A549 (cell line): ENCODE measurements around the gene PGM2. TPM values are rescaled to one million over a fixed set of nuclear protein-coding genes. Genes with fewer than 3 reads are reported as not detected.
A peak's percentile ranks its signal among the peaks of the same experiment; 100 is the strongest.

Experiments
- ATAC-seq, 2 experiments: fragments of 200-7000 bp in 1 of 2; fragments of >200 bp in 1 of 2; cut with Nextera tagmentation in 1 of 2; cut with Tn5 transposase in 1 of 2; 3 replicates each; pipeline versions ENCODE4 v1.8.0 to v1.9.1; 2018 to 2020; ENCODE audit warnings: mild to moderate bottlenecking in 1 of 2, moderate library complexity in 1 of 2
- CTCF ChIA-PET: fragments of 300-600 bp; sonication (Branson Sonifier 250); formaldehyde crosslinking; extraction: SDS; loops from one replicate; lab custom pipeline; 2021; ENCODE audit warnings: antibody characterized with exemption, inconsistent platforms; lab: Yijun Ruan, JAX
- POLR2A ChIA-PET: fragments of 350-600 bp; formaldehyde crosslinking; extraction: SDS; loops from one replicate; lab custom pipeline; 2021; ENCODE audit warnings: antibody characterized with exemption, inconsistent platforms; lab: Yijun Ruan, JAX
- DNase-seq, 2 experiments: peaks; one replicate each; pipeline versions ENCODE4 v3.0.0 to v3.0.0-alpha.2; 2011 to 2016; ENCODE audit warnings: low read depth in 1 of 2, low spot score in 1 of 2
- FAIRE-seq: peaks from 2 replicates; lab custom pipeline; 2011; peaks lifted over from hg19 to GRCh38; lab: Jason Lieb, UNC
- H3K27ac ChIP-seq, 2 experiments: fragments of >200 bp; sonication (Bioruptor Twin); formaldehyde crosslinking; 3 replicates each; pipeline ENCODE4 v1.5.1; 2016 to 2017
- H3K4me1 ChIP-seq: fragments of >200 bp; sonication (Bioruptor Twin); formaldehyde crosslinking; 3 replicates; pipeline ENCODE4 v1.6.1; 2016
- H3K4me2 ChIP-seq: fragments of >200 bp; sonication (Bioruptor Twin); formaldehyde crosslinking; 3 replicates; pipeline ENCODE4 v1.6.1; 2016
- H3K4me3 ChIP-seq: fragments of >200 bp; sonication (Bioruptor Twin); formaldehyde crosslinking; 3 replicates; pipeline ENCODE4 v1.5.1; 2016
- H3K9me3 ChIP-seq: fragments of >200 bp; sonication (Bioruptor Twin); formaldehyde crosslinking; 3 replicates; pipeline ENCODE4 v1.6.1; 2016
- CBX2 ChIP-seq: fragments of 200-600 bp; sonication (generic); IDR thresholded peaks from 2 replicates; pipeline ENCODE4 v1.6.1; 2016; ENCODE audit warnings: low read depth, mild to moderate bottlenecking, borderline replicate concordance
- CBX8 ChIP-seq: fragments of 200-600 bp; sonication (generic); IDR thresholded peaks from 2 replicates; pipeline ENCODE4 v1.6.1; 2016
- CTCF ChIP-seq: fragments of >200 bp; sonication (Bioruptor Twin); formaldehyde crosslinking; IDR thresholded peaks from 3 replicates; pipeline ENCODE4 v1.5.1; 2016
- E2F6 ChIP-seq: IDR thresholded peaks from 2 replicates; pipeline ENCODE4 v1.6.1; 2012; ENCODE audit warnings: low read depth, borderline replicate concordance
- EP300 ChIP-seq, 2 experiments: fragments of >200 bp; sonication (Bioruptor Twin); formaldehyde crosslinking; IDR thresholded peaks; 2 replicates in 1 of 2; 3 replicates in 1 of 2; pipeline ENCODE4 v1.6.1; 2016 to 2017
- HEYL ChIP-seq: fragments of 250-450 bp; sonication (Bioruptor Pico); IDR thresholded peaks from 2 replicates; pipeline ENCODE4 v1.8.0; 2021; ENCODE audit warnings: mild to moderate bottlenecking, moderate library complexity
- HOXB13 ChIP-seq: fragments of 250-450 bp; sonication (Bioruptor Pico); IDR thresholded peaks from 2 replicates; pipeline ENCODE4 v1.5.0; 2020; ENCODE audit warnings: low read depth, mild to moderate bottlenecking, moderate library complexity
- JUN ChIP-seq, 2 experiments: fragments of >200 bp; sonication (Bioruptor Twin); formaldehyde crosslinking; IDR thresholded peaks; 2 replicates in 1 of 2; 3 replicates in 1 of 2; pipeline ENCODE4 v1.6.1; 2016 to 2017
- MAX ChIP-seq: IDR thresholded peaks from 2 replicates; pipeline ENCODE4 v1.6.1; 2012
- MAZ ChIP-seq: fragments of 150-350 bp; IDR thresholded peaks from 2 replicates; pipeline ENCODE4 v1.6.1; 2014; ENCODE audit warnings: antibody characterized with exemption, low read depth, low read length, borderline replicate concordance
- MYC ChIP-seq: IDR thresholded peaks from 2 replicates; pipeline ENCODE4 v1.6.1; 2012; ENCODE audit warnings: mild to moderate bottlenecking, inconsistent platforms, low read length, improper control_type of control experiment, borderline replicate concordance
- PHF8 ChIP-seq: fragments of 200-600 bp; sonication (generic); IDR thresholded peaks from 2 replicates; pipeline ENCODE4 v1.6.1; 2016; ENCODE audit warnings: low read depth, mild to moderate bottlenecking, antibody characterized with exemption, moderate library complexity, borderline replicate concordance
- POLR2A ChIP-seq: IDR thresholded peaks from 2 replicates; pipeline ENCODE4 v1.6.1; 2012; ENCODE audit warnings: mild to moderate bottlenecking, low read length
- POLR2AphosphoS2 ChIP-seq: conservative IDR thresholded peaks from 2 replicates; pipeline ENCODE4 v1.6.1; 2012; ENCODE audit warnings: low read length, improper control_type of control experiment, inconsistent platforms
- RAD21 ChIP-seq, 2 experiments: fragments of >200 bp in 1 of 2; sonication (Bioruptor Twin) in 1 of 2; formaldehyde crosslinking in 1 of 2; IDR thresholded peaks in 1 of 2; conservative IDR thresholded peaks in 1 of 2; 2 replicates in 1 of 2; 3 replicates in 1 of 2; pipeline ENCODE4 v1.6.1; 2012 to 2018; ENCODE audit warnings: inconsistent platforms in 1 of 2
- RARB ChIP-seq: fragments of 250-450 bp; sonication (Bioruptor Pico); IDR thresholded peaks from 2 replicates; pipeline ENCODE4 v1.8.0; 2021; ENCODE audit warnings: mild to moderate bottlenecking, moderate library complexity
- RCOR1 ChIP-seq: fragments of 150-350 bp; IDR thresholded peaks from 2 replicates; pipeline ENCODE4 v1.6.1; 2014; ENCODE audit warnings: antibody characterized with exemption, low read length, low read depth
- RFX5 ChIP-seq: fragments of 450-650 bp; IDR thresholded peaks from 2 replicates; pipeline ENCODE4 v1.7.1; 2014; ENCODE audit warnings: antibody characterized with exemption, mild to moderate bottlenecking, moderate library complexity
- SMC3 ChIP-seq: fragments of >200 bp; sonication (Bioruptor Twin); formaldehyde crosslinking; IDR thresholded peaks from 3 replicates; pipeline ENCODE4 v1.6.1; 2018; ENCODE audit warnings: inconsistent platforms
- USF2 ChIP-seq: fragments of 450-650 bp; IDR thresholded peaks from 2 replicates; pipeline ENCODE4 v1.6.1; 2014; ENCODE audit warnings: antibody characterized with exemption
- ZC3H11A ChIP-seq: fragments of 450-650 bp; IDR thresholded peaks from 2 replicates; pipeline ENCODE4 v1.6.1; 2014; ENCODE audit warnings: antibody characterized with exemption, mild to moderate bottlenecking
- ZFP36 ChIP-seq: fragments of 450-650 bp; IDR thresholded peaks from 2 replicates; pipeline ENCODE4 v1.6.1; 2014; ENCODE audit warnings: borderline replicate concordance; ENCODE audit not compliant: partially characterized antibody
- ZSCAN20 ChIP-seq: fragments of 250-450 bp; sonication (Bioruptor Pico); IDR thresholded peaks from 2 replicates; pipeline ENCODE4 v1.8.0; 2022; ENCODE audit warnings: mild to moderate bottlenecking, moderate library complexity
- WGBS: methylation state at CpG from one replicate; pipeline ENCODE4 v1.1.6; 2017; ENCODE audit errors: missing lambda C conversion rate; 5-methylcytosine and 5-hydroxymethylcytosine counted together
- polyA minus RNA-seq: library from RNA; depleted of rRNA, polyadenylated mRNA; stranded (reverse); fragments of >200 nt; gene quantifications from 2 replicates; pipeline ENCODE4 v1.2.3, GENCODE V29; 2011; rRNA and poly(A)+ RNA removed
- polyA plus RNA-seq, 4 experiments: library from polyadenylated mRNA; depleted of rRNA in 3 of 4; stranded (reverse); fragments of >200 nt; fragmentation: RNase III in 1 of 4; extraction: RNeasy Plus Mini Kit Qiagen cat#74134 plus additional on column Dnase treatment in 1 of 4; gene quantifications; 2 replicates in 3 of 4; 3 replicates in 1 of 4; pipeline ENCODE4 v1.2.3, GENCODE V29; 2011 to 2017

The PGM2 gene
- polyA plus RNA-seq (2011; rRNA removed) (13.9 and 17.0 TPM in 2 replicates), polyA plus RNA-seq (2017; fragmentation: RNase III; extraction: RNeasy Plus Mini Kit Qiagen cat#74134 plus additional on column Dnase treatment) (11.0 to 11.6 TPM (median 11.4 TPM) in 3 replicates), polyA minus RNA-seq (5.7 and 9.1 TPM in 2 replicates)
- 5.4 TPM in 2 replicates for polyA plus RNA-seq (2012; cell fraction: cytosol; rRNA removed)
- 3.9 and 6.5 TPM in 2 replicates for polyA plus RNA-seq (2012; cell fraction: nucleus; rRNA removed)

GRCh38 chr4:37826295-37827029 lies at the start of gene PGM2:
Gene PGM2 (plus strand): TSS chr4:37826686. CDS start chr4:37826733, 47 bp downstream.
- Histone ChIP-seq H3K4me1 (peaks cover 13% of the 10 kb centered on the region; the same call in 2 of the 3 replicates), H3K9me3 (no peaks in the 10 kb centered on the region), H3K27ac (peak within 1 kb of the TSS; percentile 83 to 91), H3K4me2 (peak within 1 kb of the TSS; percentile 94), H3K4me3 (peak within 1 kb of the TSS; percentile 93)
- 0% methylated on average over 4 of the region's 57 CpGs for WGBS
- peak; percentile 97 for ATAC-seq
- TF ChIP-seq EP300 (IDR thresholded peaks at IDR 0.05) (no peak), SMC3 (no peak), E2F6 (no peak), MYC (0 out of 2 replicates have a peak, but pooled peaks have one; percentile 32), POLR2A (peak; percentile 82), JUN (IDR thresholded peaks at IDR 0.05) (peak in 1 of 2 experiments; percentile 32; a peak in 1 of 5 replicates), PHF8 (peak; percentile 44; the same call in 1 of the 2 replicates)
- ChIA-PET CTCF (interaction anchor here (0.7 to 2.2 kb wide), 8 partner anchors 9 to 373 kb away, joined by 3 to 7 read pairs (median 4); no protein-coding TSS in a partner anchor), POLR2A (interaction anchor here (1.3 to 1.5 kb wide), 2 partner anchors 9 to 25 kb away, joined by 3 to 4 read pairs; no protein-coding TSS in a partner anchor)
- peak; percentile 48 to 78 for DNase-seq
- no peak for FAIRE-seq

- H3K4me3 ChIP-seq, result no peak overlapping the region
- TF ChIP-seq MAZ (no peak), POLR2AphosphoS2 (no peak), RCOR1 (no peak), ZSCAN20 (CRISPR knock-in tag) (no peak), CBX8 (no peak), ZFP36 (no peak), RFX5 (no peak), MAX (no peak), ZC3H11A (no peak), CTCF (no peak), RAD21 (conservative IDR thresholded peaks at IDR 0.05 in 1 of 2, IDR thresholded peaks at IDR 0.05 in 1 of 2) (no peak), HOXB13 (no peak), SMC3 (no peak)
- no peak overlapping the region for H3K4me2 ChIP-seq
- H3K27ac ChIP-seq, result no peak overlapping the region
- CTCF ChIA-PET, result no interaction called here
- ATAC-seq (no peak), FAIRE-seq (no peak), DNase-seq (no peak)
- POLR2A ChIA-PET, result no interaction called here
- H3K9me3 ChIP-seq, result no peaks in the 10 kb centered on the region
- no peaks in the 10 kb centered on the region for H3K4me1 ChIP-seq
These were observed 46.6 kb upstream of the PGM2 start for GRCh38 chr4:37779896-37780295.

- WGBS, result 44% methylated on average over 4 of the region's 4 CpGs
- FAIRE-seq, result no peak
- TF ChIP-seq USF2, result no peak
- no peak for TF ChIP-seq ZSCAN20 (CRISPR knock-in tag)
- TF ChIP-seq RFX5, result no peak
- no peak for TF ChIP-seq CBX2
- TF ChIP-seq E2F6, result no peak
- no peak for TF ChIP-seq RARB
- no peak for TF ChIP-seq CBX8
- TF ChIP-seq HEYL, result no peak
- TF ChIP-seq SMC3, result no peak
- no peak for TF ChIP-seq JUN (IDR thresholded peaks at IDR 0.05)
- TF ChIP-seq POLR2A, result no peak
These were observed 45.9 kb upstream of the PGM2 start for GRCh38 chr4:37780444-37781130.

More at GRCh38 chr4:37780444-37781130, 45.9 kb upstream of the PGM2 start:
- no peaks in the 10 kb centered on the region for H3K4me1 ChIP-seq
- ChIA-PET CTCF (no interaction called here), POLR2A (no interaction called here)
- H3K9me3 ChIP-seq, result no peaks in the 10 kb centered on the region
- no peak for DNase-seq
- H3K4me2 ChIP-seq, result no peak overlapping the region
- no peak overlapping the region for H3K4me3 ChIP-seq
- no peak overlapping the region for H3K27ac ChIP-seq
- no peak for ATAC-seq
